ENCODE results near the gene SPPL2A.

Gene SPPL2A

GRCh38 chr15:50764461-50765194, 878 bp downstream of the SPPL2A start:
- no peak for TF ChIP-seq POLR2A (IDR thresholded peaks at IDR 0.05; ENCODE audit: low read depth, low read length)
- TF ChIP-seq TAF1 (IDR thresholded peaks at IDR 0.05; ENCODE audit: borderline replicate concordance, low read depth, low read length): no peak
- TF ChIP-seq POLR2AphosphoS5 (IDR thresholded peaks at IDR 0.05; ENCODE audit: low read depth, low read length): no peak
- DNase-seq (ENCODE audit: insufficient read length) (no peak), FAIRE-seq (peak; percentile 64)

GRCh38 chr15:50758712-50759205, 6.7 kb downstream of the SPPL2A start:
- DNase-seq (ENCODE audit: insufficient read length) (no peak), FAIRE-seq (no peak)
- TF ChIP-seq TAF1 (IDR thresholded peaks at IDR 0.05; ENCODE audit: borderline replicate concordance, low read depth, low read length): no peak
- TF ChIP-seq POLR2AphosphoS5 (IDR thresholded peaks at IDR 0.05; ENCODE audit: low read depth, low read length): no peak
- TF ChIP-seq POLR2A (IDR thresholded peaks at IDR 0.05; ENCODE audit: low read depth, low read length): no peak

DNA sequence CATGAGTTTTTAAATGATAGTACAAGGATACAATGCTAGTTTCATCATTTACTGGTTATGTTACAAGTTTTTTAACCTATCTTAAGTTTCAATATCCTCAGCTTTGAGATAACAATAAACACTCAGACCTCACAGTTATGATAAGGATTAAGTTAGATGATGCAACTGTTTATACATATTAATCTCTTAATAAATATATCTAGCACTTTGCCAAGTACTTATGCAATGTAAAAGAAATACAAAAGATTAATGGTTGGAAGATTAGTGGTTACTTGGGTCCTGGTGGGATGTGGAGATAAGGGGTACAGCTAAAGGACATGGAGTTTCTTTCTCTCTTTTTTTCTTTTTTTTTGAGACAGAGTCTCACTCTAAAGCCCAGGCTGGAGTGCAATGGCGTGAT, 12.0 kb downstream of the SPPL2A start:
- no peak for FAIRE-seq
- TF ChIP-seq TAF1 (IDR thresholded peaks at IDR 0.05; ENCODE audit: borderline replicate concordance, low read depth, low read length) (no peak), POLR2A (IDR thresholded peaks at IDR 0.05; ENCODE audit: low read depth, low read length) (no peak), POLR2AphosphoS5 (IDR thresholded peaks at IDR 0.05; ENCODE audit: low read depth, low read length) (no peak)
- DNase-seq (ENCODE audit: insufficient read length): no peak

- TF ChIP-seq POLR2A (IDR thresholded peaks at IDR 0.05; ENCODE audit: low read depth, low read length) (no peak), TAF1 (IDR thresholded peaks at IDR 0.05; ENCODE audit: borderline replicate concordance, low read depth, low read length) (no peak), POLR2AphosphoS5 (IDR thresholded peaks at IDR 0.05; ENCODE audit: low read depth, low read length) (no peak)
- DNase-seq (ENCODE audit: insufficient read length) (no peak), FAIRE-seq (no peak)
Measured at GRCh38 chr15:50751394-50751793, 14.1 kb downstream of the SPPL2A start.

GRCh38 chr15:50750227-50750705, 15.2 kb downstream of the SPPL2A start:
- TF ChIP-seq POLR2AphosphoS5 (IDR thresholded peaks at IDR 0.05; ENCODE audit: low read depth, low read length): no peak
- TF ChIP-seq TAF1 (IDR thresholded peaks at IDR 0.05; ENCODE audit: borderline replicate concordance, low read depth, low read length): no peak
- TF ChIP-seq POLR2A (IDR thresholded peaks at IDR 0.05; ENCODE audit: low read depth, low read length): no peak
- DNase-seq (ENCODE audit: insufficient read length): no peak
- no peak for FAIRE-seq

- TF ChIP-seq TAF1 (IDR thresholded peaks at IDR 0.05; ENCODE audit: borderline replicate concordance, low read depth, low read length) (no peak), POLR2AphosphoS5 (IDR thresholded peaks at IDR 0.05; ENCODE audit: low read depth, low read length) (no peak), POLR2A (IDR thresholded peaks at IDR 0.05; ENCODE audit: low read depth, low read length) (no peak)
- no peak for FAIRE-seq
Measured at GRCh38 chr15:50747523-50747922, 18.0 kb downstream of the SPPL2A start.

GRCh38 chr15:50744601-50745000, 20.9 kb downstream of the SPPL2A start:
- DNase-seq (ENCODE audit: insufficient read length) (no peak), FAIRE-seq (no peak)
- TF ChIP-seq TAF1 (IDR thresholded peaks at IDR 0.05; ENCODE audit: borderline replicate concordance, low read depth, low read length): no peak
- TF ChIP-seq POLR2A (IDR thresholded peaks at IDR 0.05; ENCODE audit: low read depth, low read length): no peak
- TF ChIP-seq POLR2AphosphoS5 (IDR thresholded peaks at IDR 0.05; ENCODE audit: low read depth, low read length): no peak

More at GRCh38 chr15:50747523-50747922, 18.0 kb downstream of the SPPL2A start:
- no peak for DNase-seq (ENCODE audit: insufficient read length)

GRCh38 chr15:50740955-50741354, 24.6 kb downstream of the SPPL2A start:
- FAIRE-seq (no peak), DNase-seq (ENCODE audit: insufficient read length) (no peak)
- TF ChIP-seq TAF1 (IDR thresholded peaks at IDR 0.05; ENCODE audit: borderline replicate concordance, low read depth, low read length): no peak
- no peak for TF ChIP-seq POLR2AphosphoS5 (IDR thresholded peaks at IDR 0.05; ENCODE audit: low read depth, low read length)
- TF ChIP-seq POLR2A (IDR thresholded peaks at IDR 0.05; ENCODE audit: low read depth, low read length): no peak

DNA sequence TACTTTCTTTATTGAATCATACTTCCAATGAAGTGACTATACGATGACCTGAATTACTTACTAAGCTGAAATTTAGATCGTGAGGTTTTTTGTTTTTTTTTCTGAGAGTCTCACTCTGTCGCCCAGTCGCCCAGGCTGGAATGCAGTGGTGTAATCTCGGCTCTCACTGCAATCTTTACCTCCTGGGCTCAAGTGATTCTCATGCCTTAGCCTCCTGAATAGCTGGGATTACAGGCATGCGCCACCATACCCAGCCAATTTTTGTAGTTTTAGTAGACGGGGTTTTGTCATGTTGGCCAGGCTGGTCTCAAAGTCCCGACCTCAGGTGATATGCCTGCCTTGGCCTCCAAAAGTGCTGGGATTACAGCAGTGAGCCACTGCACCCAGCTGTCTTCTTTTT, 28.7 kb downstream of the SPPL2A start:
- FAIRE-seq (no peak), DNase-seq (ENCODE audit: insufficient read length) (no peak)
- TF ChIP-seq POLR2A (IDR thresholded peaks at IDR 0.05; ENCODE audit: low read depth, low read length): no peak

- FAIRE-seq (no peak), DNase-seq (ENCODE audit: insufficient read length) (no peak)
- TF ChIP-seq POLR2AphosphoS5 (IDR thresholded peaks at IDR 0.05; ENCODE audit: low read depth, low read length) (no peak), POLR2A (IDR thresholded peaks at IDR 0.05; ENCODE audit: low read depth, low read length) (no peak), TAF1 (IDR thresholded peaks at IDR 0.05; ENCODE audit: borderline replicate concordance, low read depth, low read length) (no peak)
Measured at GRCh38 chr15:50735156-50735555, 30.4 kb downstream of the SPPL2A start.

DNA sequence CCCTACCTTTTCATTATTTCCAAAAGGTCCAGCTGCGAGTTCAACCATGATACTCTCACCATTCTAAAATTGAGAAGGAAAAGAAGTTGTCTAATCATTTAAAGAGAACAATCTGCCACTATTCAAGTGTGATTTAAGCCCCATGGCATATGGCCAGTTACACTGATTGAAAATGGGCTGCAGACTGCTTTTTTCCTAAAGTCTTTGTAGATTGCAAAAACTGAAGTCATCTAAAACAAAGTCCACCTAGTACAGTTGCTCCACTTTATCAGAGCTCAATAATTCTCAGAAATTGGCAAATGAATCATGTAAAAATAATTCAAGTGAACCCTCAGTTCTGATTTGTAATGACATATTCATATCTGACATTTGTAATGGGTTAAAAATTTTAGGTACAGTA, 39.2 kb downstream of the SPPL2A start:
- no peak for DNase-seq (ENCODE audit: insufficient read length)
- FAIRE-seq: no peak
- no peak for TF ChIP-seq TAF1 (IDR thresholded peaks at IDR 0.05; ENCODE audit: borderline replicate concordance, low read depth, low read length)
- TF ChIP-seq POLR2A (IDR thresholded peaks at IDR 0.05; ENCODE audit: low read depth, low read length): no peak
- TF ChIP-seq POLR2AphosphoS5 (IDR thresholded peaks at IDR 0.05; ENCODE audit: low read depth, low read length): no peak

DNA sequence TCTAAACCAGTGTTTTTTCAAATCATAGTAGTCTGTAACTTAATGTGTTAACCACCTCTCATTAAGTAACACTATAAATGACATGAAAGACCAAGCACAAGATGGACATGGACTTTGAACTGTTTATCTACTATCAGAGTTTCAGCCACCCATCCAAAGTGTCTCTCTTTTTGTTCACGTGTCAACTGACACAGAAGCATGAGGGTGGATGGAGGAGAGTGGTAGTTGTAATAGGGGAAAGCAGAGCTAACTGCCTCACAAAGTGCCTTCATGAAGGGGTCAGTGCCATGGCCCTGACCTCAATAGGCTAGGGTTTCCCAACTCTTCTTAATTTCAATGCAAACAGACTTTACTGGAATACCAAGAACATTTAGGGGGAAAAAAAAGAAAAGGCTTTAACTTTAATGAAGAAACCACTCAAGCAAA, 46.8 kb downstream of the SPPL2A start:
- FAIRE-seq (no peak), DNase-seq (ENCODE audit: insufficient read length) (no peak)
- TF ChIP-seq TAF1 (IDR thresholded peaks at IDR 0.05; ENCODE audit: borderline replicate concordance, low read depth, low read length) (no peak), POLR2AphosphoS5 (IDR thresholded peaks at IDR 0.05; ENCODE audit: low read depth, low read length) (no peak), POLR2A (IDR thresholded peaks at IDR 0.05; ENCODE audit: low read depth, low read length) (no peak)
